GM19452 (cell line): ENCODE measurements around the gene STOML2.
A peak's percentile ranks its signal among the peaks of the same experiment; 100 is the strongest.

Experiments
- ATAC-seq: cut with Tn5 transposase; IDR thresholded peaks from one replicate; pipeline ENCODE4 v1.9.1; 2021; ENCODE audit not compliant: unreplicated experiment

Gene STOML2

DNA sequence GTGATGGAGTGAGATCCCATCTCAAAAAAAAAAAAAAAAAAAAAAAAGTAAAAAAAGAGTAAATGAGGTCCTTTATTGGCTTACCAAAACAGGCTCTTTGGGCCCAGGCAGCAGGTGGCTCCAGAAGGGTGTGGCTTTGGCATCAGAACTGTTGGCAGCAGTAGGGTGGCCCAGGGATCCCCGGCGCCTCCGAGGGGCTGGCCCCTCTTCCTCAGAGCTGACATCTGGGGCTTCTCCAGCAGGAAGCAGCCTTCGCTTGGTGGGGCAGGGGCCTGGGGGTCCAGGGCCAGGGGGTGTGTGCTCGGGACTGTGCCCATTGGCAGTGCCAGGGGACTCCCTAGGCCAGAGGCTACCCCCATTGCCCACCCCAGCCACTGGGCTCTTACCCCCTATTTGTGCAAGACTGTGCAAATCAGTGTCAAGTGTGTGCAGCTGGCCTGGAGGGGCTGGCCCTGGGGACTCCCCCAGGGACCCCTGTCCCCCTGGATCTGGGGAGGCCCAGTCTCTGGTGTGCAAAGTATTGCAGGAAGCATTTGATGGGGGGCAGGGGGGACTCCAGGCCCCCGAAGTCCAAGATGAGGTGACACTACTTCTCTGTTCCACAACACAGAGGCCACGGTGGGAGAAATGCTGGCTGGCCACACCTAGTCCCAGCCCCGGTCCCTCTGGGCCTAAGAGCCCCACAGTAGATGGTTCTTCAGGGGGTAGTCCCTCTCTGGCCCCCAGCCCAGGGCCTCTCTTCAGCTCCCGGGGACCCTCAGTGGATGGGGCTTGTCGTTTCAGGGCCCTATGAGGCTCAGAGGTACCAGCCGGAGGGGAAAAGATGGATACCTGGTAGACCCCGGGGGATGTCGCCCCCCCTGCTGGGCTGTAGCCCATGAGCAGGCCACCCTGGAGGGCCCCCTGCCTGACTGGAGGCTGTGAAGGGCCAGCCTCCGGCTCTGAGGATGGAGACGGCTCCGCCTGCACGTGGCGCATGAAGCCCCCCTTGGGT, 4.7 kb upstream of the STOML2 start:
- no peak for ATAC-seq

DNA sequence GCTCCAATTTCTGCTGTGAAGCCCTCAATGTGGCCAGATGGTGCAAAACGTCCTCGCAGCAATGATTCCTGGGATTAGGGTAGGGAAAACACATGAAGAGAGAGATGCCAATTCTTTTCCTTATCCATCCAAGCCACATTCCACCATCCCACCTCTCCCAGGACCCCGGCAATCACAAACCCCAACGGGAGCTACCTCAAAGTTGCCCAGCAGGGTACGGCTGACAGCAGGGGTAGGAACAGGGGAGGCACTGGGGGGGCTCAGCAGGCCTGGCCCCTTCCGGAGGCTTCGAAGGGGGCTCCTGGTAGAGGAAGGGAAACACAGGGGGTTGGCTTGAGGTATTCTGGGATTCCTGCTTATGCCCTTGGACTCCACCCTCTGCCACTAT, 3.4 kb upstream of the STOML2 start:
- no peak for ATAC-seq

GRCh38 chr9:35105571-35106342, 2.8 kb upstream of the STOML2 start:
- no peak for ATAC-seq

- ATAC-seq: no peak
These were observed 2.2 kb upstream of the STOML2 start for GRCh38 chr9:35105126-35105525.

DNA sequence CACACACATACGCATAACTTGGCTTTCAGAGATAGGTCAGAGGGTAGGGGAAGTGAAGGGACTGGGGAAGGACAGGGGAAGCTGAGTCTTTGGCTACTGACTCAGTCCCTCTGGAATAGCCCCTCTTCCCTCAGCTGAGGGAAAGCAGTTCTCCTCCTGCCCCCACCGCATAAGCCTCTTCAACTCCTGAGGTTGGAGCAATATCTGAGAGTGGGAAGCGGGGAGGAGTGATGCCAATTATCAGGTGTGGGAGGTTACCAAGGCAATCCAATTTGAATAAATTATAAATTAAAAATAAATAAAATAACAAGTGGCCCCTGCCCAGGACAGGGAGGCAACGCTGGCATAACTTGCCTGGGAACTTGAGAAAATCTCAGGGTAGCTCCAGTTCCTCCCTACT, 1.7 kb upstream of the STOML2 start:
- ATAC-seq: no peak

DNA sequence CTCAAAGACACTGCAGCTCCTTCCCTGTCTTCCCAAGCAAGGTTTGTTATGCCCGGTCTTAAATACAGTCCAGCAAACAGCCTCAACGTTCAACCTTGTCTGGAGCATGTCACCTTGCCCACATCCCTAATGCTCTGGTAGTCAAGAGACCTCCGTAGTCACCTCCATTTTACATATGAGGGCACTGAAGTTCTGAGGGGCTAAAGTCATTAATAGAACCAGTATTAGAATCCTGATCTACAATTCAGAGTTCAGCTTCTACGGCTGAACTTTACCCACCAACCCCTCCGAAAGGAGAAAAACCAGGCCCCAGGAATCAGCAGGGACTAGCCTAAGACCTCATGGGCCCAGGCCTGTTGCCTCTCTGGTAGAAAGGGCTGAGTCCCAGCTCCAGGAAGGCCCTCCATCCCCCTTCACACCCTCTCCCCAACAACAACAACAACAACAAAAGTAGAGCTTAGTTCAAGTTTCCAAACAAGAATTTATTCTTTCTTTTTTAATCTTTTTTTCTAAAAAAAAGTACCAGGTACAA, 795 bp upstream of the STOML2 start:
- no peak for ATAC-seq

GRCh38 chr9:35102465-35102768, 514 bp downstream of the STOML2 start:
- peak; percentile 8 for ATAC-seq

- no peak for ATAC-seq
These were observed 5.4 kb downstream of the STOML2 start for GRCh38 chr9:35097573-35097972.

DNA sequence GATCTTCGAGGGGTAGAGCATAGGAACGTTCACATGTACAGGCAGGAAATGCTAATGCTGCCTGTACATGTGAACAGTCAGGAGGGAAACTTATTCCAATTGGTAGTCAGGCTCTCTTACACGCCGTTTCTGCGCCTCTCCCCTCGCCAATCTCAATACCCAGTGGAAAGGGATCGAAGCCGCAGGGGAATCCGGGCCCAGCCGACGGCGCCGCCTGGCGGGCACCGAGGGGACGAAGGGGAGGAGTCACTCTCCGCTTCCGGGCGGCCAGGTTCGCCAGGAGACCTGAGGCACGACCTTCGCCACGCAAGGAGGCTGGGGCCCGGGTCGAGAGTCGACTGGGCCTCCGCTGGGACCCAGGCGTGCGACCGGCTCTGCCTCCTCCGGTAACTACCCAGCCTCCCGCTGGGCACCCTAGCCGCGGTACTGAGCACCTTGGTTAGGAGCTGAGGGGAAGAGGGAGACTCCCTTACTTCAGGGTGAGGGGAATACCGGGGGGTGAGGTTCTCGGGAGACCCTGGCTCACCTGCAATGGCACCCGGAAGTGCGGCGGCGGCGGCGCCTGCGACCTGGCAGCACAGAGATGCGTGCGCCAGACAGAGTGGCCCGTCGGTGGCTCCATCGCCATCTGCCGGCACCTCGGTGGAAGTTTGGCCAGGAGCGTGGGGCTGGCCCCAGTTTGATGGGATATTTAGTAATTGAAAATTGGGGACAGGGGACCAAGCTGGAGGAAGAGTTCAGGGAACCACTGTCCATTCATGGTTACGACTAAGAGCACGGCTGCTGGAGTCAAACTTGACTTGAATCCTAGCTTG, 6.7 kb downstream of the STOML2 start, which contains the start of gene PIGO:
TSS of gene PIGO (minus strand) at position 557 of the 815 bp plus-strand sequence. CDS start 1,026 bp downstream, outside the sequence.
- ATAC-seq: peak; percentile 87

DNA sequence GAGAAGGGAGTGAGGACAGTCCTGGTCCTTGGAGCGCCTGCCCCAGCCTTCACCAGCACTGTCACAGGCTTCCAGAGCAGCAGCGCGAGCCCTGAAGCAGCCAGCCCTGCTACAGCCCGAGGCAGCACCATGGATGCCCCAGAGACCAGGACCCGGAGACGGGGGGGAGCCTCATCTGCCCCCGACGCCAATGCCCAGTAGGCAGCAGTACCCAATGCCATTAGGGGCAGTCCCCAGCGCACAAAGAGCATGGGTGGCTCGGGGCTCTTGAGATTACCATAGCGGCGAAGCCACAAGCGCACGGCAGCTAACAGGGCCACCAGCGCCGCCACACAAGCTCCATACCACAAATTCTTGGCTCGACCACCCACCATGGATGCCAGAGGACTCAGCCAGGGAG, 11.4 kb downstream of the STOML2 start:
- no peak for ATAC-seq

GRCh38 chr9:35089434-35089833, 13.5 kb downstream of the STOML2 start:
- ATAC-seq: no peak

DNA sequence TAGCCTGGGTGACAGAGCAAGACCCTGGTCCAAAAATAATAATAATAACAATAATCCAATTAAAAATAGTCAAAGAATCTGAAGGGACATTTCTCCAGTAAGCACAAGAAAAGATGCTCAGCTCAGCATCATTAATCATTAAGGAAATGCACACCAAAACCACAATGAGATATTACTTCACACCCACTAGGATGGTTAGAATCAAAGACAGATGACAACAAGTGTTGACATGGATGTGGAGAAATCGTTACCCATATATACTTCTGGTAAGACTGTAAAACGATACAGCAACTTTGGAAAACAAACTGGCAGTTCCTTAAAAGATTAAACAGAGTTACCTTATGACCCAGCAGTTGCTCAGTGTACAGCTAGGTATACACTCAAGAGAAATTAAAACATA, 17.9 kb downstream of the STOML2 start:
- no peak for ATAC-seq

GRCh38 chr9:35079426-35080341, 23.2 kb downstream of the STOML2 start, which contains the start of gene FANCG:
Gene FANCG, minus strand, starts transcription at chr9:35079942. Its CDS starts 418 bp downstream, at chr9:35079524.
- ATAC-seq: peak; percentile 94

DNA sequence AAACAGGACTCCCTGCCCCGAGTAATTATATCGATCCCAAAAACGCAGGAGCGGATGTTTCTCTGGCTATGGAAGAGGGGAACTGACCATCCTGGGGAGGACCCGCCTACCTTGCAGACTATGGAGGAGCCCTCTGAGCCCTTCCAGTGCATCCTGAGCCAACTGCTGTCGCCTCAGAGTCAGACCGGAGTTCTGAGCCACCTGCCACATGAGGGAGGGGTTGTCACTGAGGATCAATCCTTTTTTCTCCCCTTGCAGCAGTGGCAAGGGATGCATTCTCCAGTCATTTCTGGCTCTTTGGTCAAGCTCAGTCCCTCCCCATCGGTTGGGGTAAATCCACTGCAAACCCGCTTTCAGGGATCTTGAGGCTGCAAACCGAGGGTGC, 23.9 kb downstream of the STOML2 start:
- no peak for ATAC-seq

- ATAC-seq: no peak
These were observed 24.9 kb downstream of the STOML2 start for GRCh38 chr9:35078066-35078465.

GRCh38 chr9:35076848-35077247, 26.1 kb downstream of the STOML2 start:
- no peak for ATAC-seq

DNA sequence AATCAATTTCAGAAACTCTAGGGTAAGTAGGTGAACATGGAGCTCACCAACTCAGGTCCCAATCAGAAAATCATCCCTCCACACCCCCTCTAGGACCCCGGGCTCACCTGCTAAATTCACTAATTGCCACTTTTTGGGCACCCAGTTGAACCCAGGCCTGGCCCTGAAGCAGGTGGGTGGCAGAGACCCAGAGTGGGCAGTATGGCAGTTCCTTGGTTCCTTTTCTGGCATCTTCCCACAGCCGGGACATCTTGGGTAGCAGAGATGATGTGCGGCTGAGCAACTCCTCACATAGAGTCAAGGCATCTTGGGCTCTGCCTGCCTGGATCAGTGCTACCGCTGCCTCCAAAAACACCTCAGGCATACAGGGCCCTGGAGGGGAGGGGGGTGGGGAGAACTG, 27.6 kb downstream of the STOML2 start:
- ATAC-seq: no peak

- no peak for ATAC-seq
These were observed 28.1 kb downstream of the STOML2 start for GRCh38 chr9:35074791-35075190.

GRCh38 chr9:35074141-35074540, 28.8 kb downstream of the STOML2 start:
- ATAC-seq: no peak

GRCh38 chr9:35073279-35073612, 29.7 kb downstream of the STOML2 start:
- no peak for ATAC-seq
